NCI-H226 (cell line): ENCODE measurements around the gene VSTM2B.

Experiments
- DNase-seq: peaks from one replicate; pipeline ENCODE4 v3.0.0-alpha.2; 2015

Gene VSTM2B

GRCh38 chr19:29571181-29571580 lies 45.4 kb downstream of the VSTM2B start:
- DNase-seq = no peak

DNA sequence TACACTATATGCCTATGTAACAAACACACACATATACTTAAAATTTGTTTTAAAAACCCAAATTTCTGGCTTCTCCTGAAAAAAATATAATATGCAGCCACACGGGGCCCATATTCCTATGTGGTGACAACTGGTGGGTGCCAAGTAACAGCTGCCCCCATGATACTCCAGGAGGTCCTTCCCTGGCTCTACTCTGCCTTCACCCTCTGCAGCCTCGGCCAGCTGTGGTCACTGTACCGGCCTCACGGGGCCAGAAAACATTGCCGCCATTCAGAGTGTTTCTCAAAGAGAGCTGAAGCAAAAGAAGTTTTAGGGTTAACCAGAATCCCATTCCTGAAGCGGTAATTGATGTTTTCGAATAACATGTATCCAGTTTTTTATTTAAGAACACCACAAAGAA lies 47.7 kb downstream of the VSTM2B start:
- no peak for DNase-seq

DNA sequence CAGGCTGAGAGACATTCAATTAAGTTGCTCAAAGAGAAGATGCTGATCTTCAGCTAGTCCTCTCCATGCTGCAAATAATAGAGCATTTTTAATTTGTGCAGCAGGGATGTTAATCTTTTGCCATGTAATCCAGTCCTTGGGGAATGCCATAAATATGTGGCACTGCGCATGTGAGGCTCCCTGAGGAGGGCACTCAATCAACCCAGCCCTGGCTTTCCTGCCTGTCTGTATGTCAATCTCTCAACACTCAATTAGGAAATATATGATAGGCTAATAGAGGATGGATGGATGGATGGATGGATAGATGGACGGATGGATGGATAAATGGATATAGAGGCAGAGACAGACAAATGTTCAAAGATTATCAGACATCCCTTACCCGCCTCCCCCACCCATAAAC lies 48.7 kb downstream of the VSTM2B start:
- DNase-seq = no peak

- peak; percentile 45 for DNase-seq
These were observed 50.3 kb downstream of the VSTM2B start for GRCh38 chr19:29576046-29576606.

GRCh38 chr19:29576761-29577648 lies 51.2 kb downstream of the VSTM2B start:
- peak; percentile 29 for DNase-seq

- DNase-seq = no peak
These were observed 51.8 kb downstream of the VSTM2B start for GRCh38 chr19:29577649-29577963.

DNA sequence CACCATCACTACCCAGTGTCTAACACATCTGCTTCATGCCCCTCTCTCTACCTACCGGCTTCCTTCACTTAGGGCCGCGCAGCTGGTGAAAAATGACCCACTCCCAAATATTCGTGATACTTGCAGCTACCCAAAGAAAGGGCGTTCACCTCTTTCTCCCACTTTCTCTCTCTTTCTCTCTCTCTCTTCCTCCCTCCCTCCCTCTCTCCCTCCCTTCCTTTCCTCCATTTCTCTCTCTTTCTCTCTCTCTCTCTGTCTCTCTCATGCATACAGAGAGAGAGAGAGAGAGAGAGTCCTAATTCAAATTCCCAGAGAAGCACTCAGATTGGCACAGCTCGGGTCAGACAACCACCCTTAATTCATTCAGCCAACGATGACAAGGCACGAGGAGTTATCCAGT lies 52.6 kb downstream of the VSTM2B start:
- no peak for DNase-seq

DNA sequence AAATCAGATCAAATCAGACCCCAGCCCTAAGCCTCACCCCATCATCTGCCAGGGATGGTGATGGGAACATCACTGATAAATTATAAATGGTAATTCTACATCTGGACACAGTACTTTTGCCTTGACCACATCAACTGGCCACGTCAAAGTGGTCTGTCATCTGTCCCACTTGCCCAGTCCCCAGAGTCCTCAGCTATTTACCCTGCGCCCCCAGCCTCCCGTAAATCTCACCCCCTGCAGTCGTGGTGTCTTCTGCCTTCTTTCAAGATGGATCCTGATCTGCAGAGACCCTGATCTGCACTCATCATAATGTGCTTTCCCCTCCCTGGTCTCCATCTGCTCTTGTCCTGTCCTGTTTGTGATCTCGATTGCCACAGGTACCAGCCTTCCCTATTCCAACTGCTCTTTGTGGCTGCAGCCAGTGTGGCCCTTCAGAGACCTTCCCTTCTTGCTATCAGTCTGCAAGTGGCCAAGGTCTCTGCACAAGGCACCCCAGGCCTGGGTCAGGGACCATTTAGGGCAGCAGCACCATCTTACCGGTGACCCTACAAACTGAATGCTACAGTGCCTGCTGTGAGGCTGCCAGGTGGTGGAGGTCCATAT lies 53.6 kb downstream of the VSTM2B start:
- no peak for DNase-seq

- DNase-seq = no peak
These were observed 55.6 kb downstream of the VSTM2B start for GRCh38 chr19:29581398-29581797.

DNA sequence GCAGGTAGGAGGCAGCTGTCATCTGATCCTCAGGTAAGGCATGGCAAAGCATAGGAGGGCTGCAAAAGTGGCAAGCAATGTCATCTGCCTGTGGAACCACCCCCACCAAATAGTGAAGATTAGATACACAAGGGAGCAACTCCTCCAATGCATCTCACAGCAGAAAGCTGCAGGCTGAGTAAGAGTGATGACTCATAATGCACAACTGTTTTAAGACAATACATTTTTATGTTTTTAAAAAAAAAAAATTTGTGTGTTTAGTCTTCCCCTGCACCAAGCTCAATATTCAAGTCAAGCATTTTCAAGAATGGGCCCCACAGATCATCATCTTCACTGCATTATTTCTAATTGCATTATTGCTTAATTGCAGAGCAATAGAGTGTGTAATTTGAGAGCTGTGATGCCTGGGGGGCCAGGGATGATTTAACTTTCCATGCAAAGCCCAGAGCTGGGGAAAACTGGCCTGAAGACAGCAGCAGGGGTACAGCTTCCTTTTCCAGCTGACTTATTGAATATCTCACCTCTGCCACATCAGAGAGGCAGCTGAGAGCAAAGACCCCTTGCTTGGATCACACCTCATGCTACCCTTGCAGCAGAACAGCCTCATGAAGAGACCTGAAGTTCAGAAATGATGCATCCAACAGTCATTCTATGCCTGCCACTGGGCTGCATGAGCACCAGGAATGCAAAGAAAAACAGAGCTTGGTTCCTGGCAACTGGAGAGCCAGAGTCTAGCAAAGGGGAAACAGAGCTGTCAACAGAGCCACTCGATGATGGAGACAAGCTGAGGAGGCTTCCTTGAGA lies 57.6 kb downstream of the VSTM2B start:
- DNase-seq = no peak

DNA sequence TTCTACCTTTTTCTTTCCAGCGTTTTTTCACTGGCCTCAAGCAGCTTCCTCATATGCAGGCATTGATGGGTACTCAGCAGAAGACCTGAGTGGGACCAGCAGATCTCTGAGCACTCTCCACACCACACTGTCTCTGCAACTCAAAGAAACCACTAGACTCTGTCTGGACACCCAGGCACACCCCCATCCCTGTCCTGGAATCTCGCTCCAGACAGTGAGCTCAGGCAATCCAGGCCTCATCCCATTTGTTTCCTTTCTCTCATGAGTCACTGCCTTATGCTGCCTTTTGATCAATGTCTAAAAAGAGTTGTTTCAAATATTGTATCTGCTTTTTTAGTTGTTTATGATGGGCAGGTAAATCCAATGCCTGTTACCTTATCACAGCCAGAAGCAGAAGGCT lies 60.6 kb downstream of the VSTM2B start:
- no peak for DNase-seq

- DNase-seq = no peak
These were observed 61.3 kb downstream of the VSTM2B start for GRCh38 chr19:29587059-29587458.

DNA sequence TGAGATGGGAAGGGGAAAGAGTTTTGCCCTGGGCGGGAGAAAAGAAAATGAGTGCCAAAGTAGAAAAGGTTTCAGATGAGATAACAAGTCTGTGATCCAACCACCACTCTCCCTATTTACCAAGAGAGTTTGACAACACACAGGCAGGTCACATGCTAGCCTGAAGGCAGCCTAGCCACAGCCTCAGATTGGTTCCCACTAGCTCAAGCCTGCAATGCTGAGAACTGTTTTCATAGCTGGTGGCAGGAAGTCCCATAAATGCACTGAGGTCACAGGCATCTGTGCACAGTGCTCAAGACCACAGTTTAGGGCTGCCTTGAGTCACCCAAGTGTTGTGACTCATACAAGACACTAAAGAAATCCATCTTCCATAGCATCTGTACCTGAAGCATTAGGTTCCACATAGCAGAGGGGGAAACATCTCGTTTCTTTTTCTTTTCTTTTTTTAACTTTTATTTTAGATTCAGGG lies 61.8 kb downstream of the VSTM2B start:
- no peak for DNase-seq

DNA sequence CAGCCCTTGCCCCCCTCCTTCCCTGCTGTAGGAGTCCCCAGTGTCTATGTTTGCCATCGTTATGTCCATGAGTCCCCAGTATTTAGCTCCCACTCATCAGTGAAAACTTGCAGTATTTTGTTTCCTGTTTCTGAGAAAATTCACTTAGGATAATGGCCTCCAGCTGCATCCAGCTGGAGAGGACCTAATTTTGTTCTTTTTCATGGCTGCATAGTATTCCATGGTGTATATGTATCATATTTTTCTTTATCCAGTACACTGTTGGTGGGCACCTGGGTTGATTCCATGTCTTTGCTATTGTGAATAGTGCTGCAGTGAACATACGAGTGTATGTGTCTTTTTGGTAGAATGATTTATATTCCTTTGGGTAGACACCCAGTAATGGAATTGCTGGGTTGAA lies 62.3 kb downstream of the VSTM2B start:
- no peak for DNase-seq

- DNase-seq = no peak
These were observed 64.5 kb downstream of the VSTM2B start for GRCh38 chr19:29590278-29590677.

GRCh38 chr19:29591670-29592069 lies 65.9 kb downstream of the VSTM2B start:
- DNase-seq = no peak

DNA sequence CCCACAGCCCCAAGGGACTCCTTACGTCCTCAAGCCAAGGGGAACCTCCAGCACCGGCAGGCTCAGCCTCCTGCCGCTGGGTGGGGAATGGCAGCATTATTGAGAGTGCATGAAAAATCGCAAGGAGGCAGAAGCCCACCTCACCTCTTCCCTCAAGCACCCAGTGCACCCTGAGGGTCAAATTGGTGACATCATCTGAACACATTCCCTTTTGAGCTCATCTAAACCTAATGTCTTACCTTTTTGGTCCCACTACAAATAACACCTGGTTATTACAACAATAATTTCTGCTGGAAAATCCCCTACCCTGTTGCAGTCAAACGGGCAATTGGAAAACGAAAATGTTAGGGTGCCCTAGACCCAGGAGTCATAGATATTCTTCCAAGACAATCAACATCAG lies 68.1 kb downstream of the VSTM2B start:
- DNase-seq = no peak

GRCh38 chr19:29596080-29596727 lies 70.4 kb downstream of the VSTM2B start:
- DNase-seq = no peak

GRCh38 chr19:29596885-29597525 lies 71.2 kb downstream of the VSTM2B start:
- DNase-seq = no peak

DNA sequence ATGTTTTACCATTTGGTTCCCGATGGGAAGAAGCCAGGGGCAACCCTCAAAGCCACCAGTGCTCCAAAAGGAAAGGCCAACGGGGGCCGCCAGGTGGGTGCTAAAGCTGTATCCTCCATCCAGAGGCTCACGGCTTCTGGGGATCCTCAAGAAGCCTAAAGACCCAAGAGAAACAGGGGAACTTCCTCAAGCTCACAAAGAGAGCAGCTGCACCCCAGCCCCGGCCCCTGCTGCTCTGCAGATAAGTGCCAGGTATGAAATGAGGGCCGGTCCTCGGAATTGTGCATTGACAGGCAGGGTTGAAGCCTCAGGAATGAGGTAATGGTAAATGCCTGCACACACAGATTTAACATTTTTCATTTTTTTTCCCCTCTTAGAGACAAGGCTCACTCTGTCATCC lies 72.2 kb downstream of the VSTM2B start:
- DNase-seq = no peak

- DNase-seq = no peak
These were observed 72.7 kb downstream of the VSTM2B start for GRCh38 chr19:29598496-29598895.

GRCh38 chr19:29603308-29603707 lies 77.5 kb downstream of the VSTM2B start:
- no peak for DNase-seq
